K562 treated with DMSO at 1 percent for 4 hours (cell line): ENCODE data around the gene CHRM4. TPM values are rescaled to one million over a fixed set of nuclear protein-coding genes. Genes with fewer than 3 reads are reported as not detected.

Experiments
- total RNA-seq: library from RNA; unstranded; fragments of 300-600 nt; gene quantifications from 2 replicates; pipeline ENCODE4 v1.2.3, GENCODE V29; 2022; ENCODE audit not compliant: insufficient read depth

CHRM4 gene
- total RNA-seq = 0.45 TPM in 1 of 2 replicates, not detected in the other

GRCh38 chr11:46391578-46392420, at the start of gene CHRM4:
Gene CHRM4, minus strand, starts transcription at chr11:46391776. Its CDS starts 5,219 bp downstream, at chr11:46386557.

GRCh38 chr11:46381048-46381818, 10.3 kb downstream of the CHRM4 start, which contains the start of gene MDK:
Gene MDK, plus strand, starts transcription at chr11:46381669. Its CDS starts 389 bp downstream, at chr11:46382058.

GRCh38 chr11:46346886-46347636, 44.5 kb downstream of the CHRM4 start, which contains the start of gene DGKZ:
Gene DGKZ, plus strand, starts transcription at chr11:46347463. Its CDS starts 197 bp downstream, at chr11:46347660.

Other genes starting within 250 kb of the CHRM4 start
- 18.0 and 23.3 TPM in 2 replicates for gene CREB3L1, start 114.1 kb downstream of the CHRM4 start, total RNA-seq
- gene DGKZ, start 44.3 kb downstream of the CHRM4 start, total RNA-seq = 80.3 and 94.2 TPM in 2 replicates
- 206 and 291 TPM in 2 replicates for gene MDK, start 10.1 kb downstream of the CHRM4 start, total RNA-seq
- gene AMBRA1, start 202.2 kb upstream of the CHRM4 start, total RNA-seq = 28.7 and 31.5 TPM in 2 replicates
- gene HARBI1, start 225.5 kb upstream of the CHRM4 start, total RNA-seq = 5.1 and 7.3 TPM in 2 replicates
- gene ATG13, start 225.8 kb upstream of the CHRM4 start, total RNA-seq = 34.2 and 42.8 TPM in 2 replicates